ENCODE results near the gene NFKBIL1.
"Not testable (repeated sequence)": the region's sequence is repeated elsewhere in the genome, so short reads cannot be mapped to it uniquely, and the experiment has no call there.

The NFKBIL1 gene

GRCh38 chr6:31582230-31582643 is 34.8 kb downstream of the NFKBIL1 start, which contains the start of gene LTB:
Gene LTB, minus strand, starts transcription at chr6:31582424. Its CDS starts 7 bp downstream, at chr6:31582417.
- peak; percentile 53 to 72 for DNase-seq

GRCh38 chr6:31585491-31585890 is 38.1 kb downstream of the NFKBIL1 start:
- DNase-seq = peak in 1 of 2 experiments; percentile 40

- no peak for DNase-seq
These were observed 38.6 kb downstream of the NFKBIL1 start, which contains the start of gene LST1 for GRCh38 chr6:31586008-31586407. Gene LST1, plus strand, starts transcription at chr6:31586277. Its CDS starts 1,023 bp downstream, at chr6:31587300.

- DNase-seq = no peak
These were observed 39.3 kb downstream of the NFKBIL1 start for GRCh38 chr6:31586599-31587281.

- no peak for DNase-seq
These were observed 40.7 kb downstream of the NFKBIL1 start for GRCh38 chr6:31587791-31588777.

GRCh38 chr6:31588871-31589650 is 41.7 kb downstream of the NFKBIL1 start:
- no peak for DNase-seq

GRCh38 chr6:31590691-31591090 is 43.3 kb downstream of the NFKBIL1 start:
- not testable (repeated sequence) for DNase-seq

GRCh38 chr6:31592396-31592771 is 45.0 kb downstream of the NFKBIL1 start:
- DNase-seq = no peak

GRCh38 chr6:31597006-31597405 is 49.6 kb downstream of the NFKBIL1 start:
- peak in 1 of 2 experiments; percentile 45 for DNase-seq

GRCh38 chr6:31607317-31607716 is 59.9 kb downstream of the NFKBIL1 start:
- DNase-seq = no peak
